ENCODE data around the gene TMEM151B.

TMEM151B gene

GRCh38 chr6:44305200-44305725, 35.0 kb downstream of the TMEM151B start:
- TF ChIP-seq CTCF (IDR thresholded peaks at IDR 0.05): no peak

GRCh38 chr6:44306710-44307109, 36.5 kb downstream of the TMEM151B start:
- no peak for TF ChIP-seq CTCF (IDR thresholded peaks at IDR 0.05)

- no peak for TF ChIP-seq CTCF (IDR thresholded peaks at IDR 0.05)
Measured at GRCh38 chr6:44307217-44307616, 37.0 kb downstream of the TMEM151B start.

- no peak for TF ChIP-seq CTCF (IDR thresholded peaks at IDR 0.05)
Measured at GRCh38 chr6:44309092-44309491, 38.8 kb downstream of the TMEM151B start.

- TF ChIP-seq CTCF (IDR thresholded peaks at IDR 0.05): no peak
Measured at GRCh38 chr6:44309631-44310030, 39.4 kb downstream of the TMEM151B start.

GRCh38 chr6:44310241-44310640, 40.0 kb downstream of the TMEM151B start:
- TF ChIP-seq CTCF (IDR thresholded peaks at IDR 0.05): no peak

- TF ChIP-seq CTCF (IDR thresholded peaks at IDR 0.05): no peak
Measured at GRCh38 chr6:44311304-44311703, 41.1 kb downstream of the TMEM151B start.

- no peak for TF ChIP-seq CTCF (IDR thresholded peaks at IDR 0.05)
Measured at GRCh38 chr6:44311767-44312166, 41.5 kb downstream of the TMEM151B start.
